HG03575 (cell line): ENCODE data around the gene MICAL3.
"Not testable (repeated sequence)": the region's sequence is repeated elsewhere in the genome, so short reads cannot be mapped to it uniquely, and the experiment has no call there.

ENCODE experiments used
- ATAC-seq: cut with Tn5 transposase; IDR thresholded peaks from one replicate; pipeline ENCODE4 v1.9.1; 2021; ENCODE audit not compliant: unreplicated experiment, insufficient number of reproducible peaks, low FRiP score; ENCODE audit errors: extremely low read depth

MICAL3 gene

DNA sequence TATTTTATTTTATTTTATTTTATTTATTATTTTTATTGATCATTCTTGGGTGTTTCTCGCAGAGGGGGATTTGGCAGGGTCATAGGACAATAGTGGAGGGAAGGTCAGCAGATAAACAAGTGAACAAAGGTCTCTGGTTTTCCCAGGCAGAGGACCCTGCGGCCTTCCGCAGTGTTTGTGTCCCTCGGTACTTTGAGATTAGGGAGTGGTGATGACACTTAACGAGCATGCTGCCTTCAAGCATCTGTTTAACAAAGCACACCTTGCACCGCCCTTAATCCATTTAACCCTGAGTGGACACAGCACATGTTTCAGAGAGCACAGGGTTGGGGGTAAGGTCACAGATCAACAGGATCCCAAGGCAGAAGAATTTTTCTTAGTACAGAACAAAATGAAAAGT lies 16.5 kb upstream of the MICAL3 start:
- not testable (repeated sequence) for ATAC-seq

DNA sequence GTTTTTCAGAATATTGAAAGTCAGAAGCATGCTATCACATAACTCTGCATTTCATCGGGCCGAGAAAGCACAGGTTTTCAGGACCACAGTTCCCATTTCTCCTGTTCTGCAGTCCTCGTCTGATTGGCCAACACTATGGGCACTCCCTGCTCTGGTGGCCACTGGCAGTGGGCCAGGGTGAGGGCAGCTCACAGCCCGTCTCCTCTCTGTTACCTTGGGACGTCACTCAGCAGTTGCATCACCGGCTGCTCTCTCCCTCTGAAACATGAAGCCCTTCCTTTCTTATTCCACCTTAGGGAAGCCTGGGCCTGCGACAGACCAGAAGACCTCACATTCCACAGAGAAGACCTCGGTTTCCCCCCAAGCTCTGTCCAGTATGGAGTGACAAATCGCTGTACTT lies 11.4 kb upstream of the MICAL3 start:
- ATAC-seq, result no peak

DNA sequence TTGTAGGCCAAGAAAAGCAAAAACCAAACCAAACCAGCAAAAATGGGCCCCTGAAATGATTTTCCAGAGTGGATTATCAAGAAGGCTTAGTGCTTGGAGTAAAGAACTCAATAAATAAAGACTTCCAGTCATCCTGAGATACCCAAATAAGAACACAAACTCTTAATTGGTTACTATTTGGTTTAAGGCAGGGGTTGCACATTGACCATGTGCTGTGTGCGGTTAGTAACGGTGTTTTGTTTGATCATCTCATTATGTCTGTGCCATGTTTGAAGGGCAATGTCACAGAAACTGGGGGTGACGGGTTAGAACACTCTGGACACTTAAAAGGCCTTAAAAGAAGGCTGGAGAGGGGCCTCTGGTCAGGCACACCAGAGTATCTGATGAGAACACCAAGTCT lies 9.7 kb upstream of the MICAL3 start:
- ATAC-seq, result no peak

DNA sequence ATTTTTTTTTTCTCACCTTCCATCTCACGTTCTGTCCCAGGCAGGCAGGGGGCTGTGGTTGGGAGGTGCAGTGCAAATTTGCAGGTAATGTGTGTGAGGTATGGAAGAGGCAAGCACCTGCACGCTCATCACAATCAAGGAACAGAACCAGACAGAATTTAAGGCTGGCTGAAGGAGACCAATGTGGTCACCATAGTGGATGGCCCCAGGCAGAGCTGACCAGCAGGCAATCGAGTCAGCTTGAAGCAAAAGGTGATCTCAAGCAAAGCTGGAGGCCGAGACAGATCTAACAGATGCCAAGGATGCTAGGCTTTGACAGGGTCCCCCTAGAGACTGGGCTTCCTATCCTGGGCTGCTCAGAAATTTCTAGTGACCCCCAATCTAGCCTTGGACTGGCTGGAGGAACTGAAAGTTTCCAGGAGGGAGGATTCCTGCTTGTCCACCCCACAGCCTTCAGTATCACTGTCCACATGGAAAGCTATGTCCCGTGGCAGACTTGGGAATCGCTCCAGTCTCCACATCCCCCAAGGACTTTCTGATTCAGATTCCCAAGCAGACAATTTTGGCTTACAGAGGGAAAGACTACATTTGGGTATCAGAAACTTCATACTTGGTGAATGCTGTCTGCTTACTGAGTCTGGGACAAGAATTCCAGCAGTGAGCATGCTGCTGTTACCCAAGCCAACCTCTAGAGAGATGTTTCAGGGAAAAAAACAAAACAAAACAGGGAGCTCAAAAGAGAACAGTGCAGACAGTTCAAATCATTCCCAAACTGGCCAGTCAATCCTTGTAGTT lies 9.0 kb upstream of the MICAL3 start:
- ATAC-seq, result no peak

DNA sequence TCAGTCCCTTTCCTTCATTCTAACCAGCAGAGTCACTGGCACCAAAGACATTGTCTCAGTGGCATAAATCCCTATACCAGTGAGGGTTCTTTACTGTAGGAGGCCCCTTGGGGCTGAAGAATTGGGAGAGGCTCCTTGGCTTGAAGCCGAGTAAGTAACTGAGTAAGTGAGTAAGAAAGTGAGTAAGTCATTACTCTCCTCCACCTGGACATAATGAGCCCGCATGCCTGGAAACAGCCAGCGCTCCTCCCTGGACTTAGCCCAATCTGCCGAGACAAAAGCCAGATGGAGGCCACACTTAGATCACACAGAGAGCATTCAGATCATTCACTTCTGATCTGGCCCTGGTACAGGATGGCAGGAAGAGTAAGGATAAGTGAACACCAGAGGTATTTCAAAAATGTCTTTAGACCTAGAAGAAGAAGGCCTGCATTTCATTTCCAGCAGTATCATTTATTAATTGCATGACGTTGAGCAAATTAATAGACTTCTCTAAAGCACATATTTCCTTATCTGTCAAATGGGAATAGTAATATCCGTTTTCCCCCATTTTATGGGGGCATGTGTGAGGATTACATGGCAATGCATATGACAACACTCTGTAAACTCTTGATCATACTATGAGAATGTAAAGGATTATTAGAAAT lies 8.2 kb upstream of the MICAL3 start:
- no peak for ATAC-seq

DNA sequence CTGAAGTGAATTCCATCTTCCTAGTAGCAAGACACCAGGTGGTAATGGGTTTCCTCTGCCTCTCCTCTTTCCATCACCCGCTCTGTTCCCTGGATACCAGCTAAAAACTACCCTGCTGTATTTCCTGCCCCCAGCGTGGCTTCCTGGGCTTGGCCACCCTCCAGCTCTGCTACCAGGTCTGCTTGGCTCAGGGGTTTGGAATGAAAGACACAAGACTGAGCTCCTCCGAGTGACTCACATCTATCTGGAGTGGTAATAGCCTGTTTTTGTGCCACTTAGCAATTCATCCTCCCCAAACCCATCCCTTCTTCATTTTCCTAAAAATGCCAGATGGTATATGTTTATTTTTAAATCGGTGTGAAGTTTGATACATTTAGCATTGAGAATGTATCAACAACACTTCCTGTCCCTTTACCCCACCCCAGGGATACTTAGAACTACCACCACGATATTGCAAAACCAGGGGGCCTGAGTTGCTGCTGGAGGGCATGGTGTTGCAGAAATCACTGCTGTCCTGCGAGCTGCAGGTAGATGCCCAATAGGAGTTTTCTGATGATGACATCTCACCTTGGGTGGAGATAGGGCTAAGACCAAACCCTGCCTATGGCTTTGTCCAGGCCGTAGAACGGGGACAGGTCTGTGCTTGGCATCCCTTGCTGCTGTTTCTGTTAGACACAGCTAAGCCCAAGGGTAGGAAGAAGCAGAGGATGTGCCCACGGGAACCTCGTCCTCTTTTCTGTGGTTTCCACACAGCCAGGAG lies 7.5 kb upstream of the MICAL3 start:
- no peak for ATAC-seq

DNA sequence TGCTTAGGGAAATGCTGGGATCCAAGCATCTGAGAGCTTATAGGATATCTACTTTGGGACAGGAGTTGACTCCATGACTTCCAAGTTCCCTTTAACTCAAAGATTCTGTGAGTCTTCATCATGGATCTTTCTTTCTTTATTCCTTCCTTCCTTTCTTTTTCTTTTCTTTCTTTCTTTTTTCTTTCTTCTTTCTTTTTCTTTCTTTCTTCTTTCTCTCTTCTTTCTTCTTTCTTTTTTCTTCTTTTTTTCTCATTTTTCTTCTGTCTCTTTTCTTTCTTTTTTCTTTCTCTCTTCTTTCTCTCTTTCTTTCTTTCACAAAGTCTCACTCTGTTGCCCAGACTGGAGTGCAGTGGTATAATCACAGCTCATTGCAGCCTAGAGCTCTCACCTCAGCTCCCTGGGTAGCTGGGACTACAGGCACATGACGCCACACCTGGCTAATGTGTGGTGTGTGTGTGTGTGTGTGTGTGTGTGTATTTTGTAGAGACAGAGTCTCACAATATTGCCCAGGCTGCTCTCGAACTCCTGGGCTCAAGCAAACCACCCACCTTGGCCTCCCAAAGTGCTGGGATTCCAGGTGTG lies 5.4 kb upstream of the MICAL3 start:
- no peak for ATAC-seq

DNA sequence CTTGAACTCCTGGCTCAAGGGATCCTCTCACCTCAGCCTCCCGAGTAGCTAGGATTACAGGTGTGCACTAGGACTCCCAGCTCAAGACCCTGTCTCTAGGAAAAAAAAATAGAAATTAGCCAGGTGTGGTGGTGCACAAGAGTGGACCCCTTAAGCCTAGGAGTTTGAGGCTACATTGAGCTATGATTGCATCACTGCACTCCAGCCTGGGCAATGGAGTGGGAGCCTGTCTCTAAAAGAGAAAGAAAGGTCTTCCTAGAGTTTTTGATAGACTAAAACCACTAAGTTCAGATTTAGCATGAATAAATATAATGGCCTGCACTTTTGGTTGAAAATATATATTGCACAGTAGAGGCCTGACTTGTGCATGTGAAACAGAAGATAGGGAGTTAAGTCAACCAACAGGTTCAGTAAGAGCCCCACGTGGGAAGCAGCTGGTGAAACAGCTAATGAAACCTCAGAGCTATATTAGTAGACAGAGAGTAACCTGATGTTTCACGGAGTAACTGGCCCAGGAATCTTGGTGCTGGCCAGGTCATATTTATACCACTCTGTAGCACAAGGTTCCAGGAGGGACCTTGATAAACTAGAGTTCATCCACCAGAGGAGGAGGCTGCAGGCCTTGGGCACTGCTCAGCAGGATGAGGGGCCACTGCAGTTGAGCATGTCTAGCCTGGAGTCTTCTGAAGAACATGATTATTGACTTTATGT lies 4.6 kb upstream of the MICAL3 start:
- ATAC-seq, result no peak

DNA sequence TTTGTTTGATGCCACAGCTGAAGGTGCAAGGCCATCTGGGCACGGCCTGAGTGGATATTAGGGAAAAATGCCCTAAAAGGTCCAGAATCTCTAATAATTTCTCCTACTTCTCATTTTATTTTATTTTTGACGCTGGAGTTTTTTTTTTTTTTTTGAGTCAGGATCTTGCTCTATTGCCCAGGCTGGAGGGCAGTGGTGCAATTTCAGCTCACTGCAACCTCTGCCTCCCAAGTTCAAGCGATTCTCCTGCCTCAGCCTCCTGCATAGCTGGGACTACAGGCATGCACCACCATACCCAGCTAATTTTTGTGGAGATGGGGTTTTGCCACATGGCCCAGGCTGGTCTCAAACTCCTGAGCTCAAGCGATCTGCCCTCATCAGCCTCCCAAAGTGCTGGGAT lies 1.5 kb upstream of the MICAL3 start:
- not testable (repeated sequence) for ATAC-seq

DNA sequence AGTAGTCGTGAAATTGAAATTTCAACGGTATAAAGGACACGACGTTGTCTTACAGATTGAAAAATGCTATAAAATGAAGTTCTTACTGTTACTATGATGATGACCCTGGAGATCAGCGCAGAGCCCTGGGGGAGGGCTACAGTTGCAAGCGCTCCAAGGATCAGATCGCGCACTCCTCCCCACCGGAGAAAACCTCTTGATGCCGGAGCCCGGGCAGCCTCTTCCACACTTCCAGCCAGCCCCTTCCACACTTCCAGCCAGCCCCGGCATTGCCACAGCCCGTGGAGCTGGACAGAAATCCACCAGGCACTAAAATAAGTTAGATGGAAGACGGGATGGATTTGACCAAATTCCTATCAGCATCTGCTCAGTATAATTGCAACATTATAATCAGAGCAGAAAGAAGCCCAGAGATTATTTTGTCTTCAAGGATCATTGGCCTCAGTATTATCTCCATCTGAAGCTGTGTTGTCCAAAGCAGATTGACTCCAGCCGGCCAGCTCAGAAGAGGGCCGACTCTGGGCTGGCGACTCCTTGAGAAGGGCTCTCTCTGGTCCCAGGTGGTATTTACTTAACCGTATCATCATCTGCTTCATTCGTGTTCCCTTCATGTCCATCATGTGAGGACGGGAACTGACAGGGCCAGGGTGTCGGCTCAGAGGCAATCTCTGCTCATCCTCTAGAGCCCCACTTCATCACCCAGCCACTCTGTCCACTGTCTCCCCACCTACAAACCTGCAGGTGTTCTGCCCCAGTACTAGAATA lies 777 bp upstream of the MICAL3 start:
- ATAC-seq, result no peak

DNA sequence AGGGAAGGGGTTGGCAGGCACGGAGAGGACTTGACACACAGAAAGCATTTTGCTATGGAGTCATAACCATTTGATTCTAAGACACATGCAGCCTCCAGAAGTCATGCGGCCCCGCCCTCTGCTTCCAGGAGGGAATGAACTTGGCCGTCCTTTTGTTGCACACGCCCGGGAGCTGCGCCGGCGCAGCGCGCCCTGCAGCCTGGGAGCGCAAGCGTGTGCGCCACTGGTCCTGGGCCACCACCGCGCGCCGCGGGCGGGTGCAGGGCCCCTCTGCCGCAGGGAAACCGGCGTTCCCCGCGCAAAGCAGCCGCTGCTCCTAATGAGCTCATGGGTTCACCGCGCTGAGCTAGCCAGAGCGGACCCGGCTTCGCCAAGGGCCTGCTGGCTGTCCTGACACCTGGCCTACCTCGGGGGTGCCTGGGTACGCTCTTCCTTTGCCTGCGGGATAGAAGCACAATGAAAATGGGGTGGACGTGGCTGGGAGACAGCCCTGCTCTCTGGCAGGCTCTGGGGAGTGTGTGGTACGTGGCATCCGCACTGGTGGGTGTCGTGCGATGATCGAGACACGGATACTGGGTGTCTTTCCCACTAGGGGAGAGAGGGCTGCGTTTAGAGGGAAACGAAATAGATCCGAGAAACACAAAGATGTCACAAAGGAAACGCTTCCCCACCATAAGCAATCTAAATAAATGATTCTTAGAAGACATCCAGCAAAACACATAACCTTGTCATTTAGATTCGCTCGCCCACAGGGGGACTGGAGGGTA lies 669 bp downstream of the MICAL3 start:
- ATAC-seq, result no peak

DNA sequence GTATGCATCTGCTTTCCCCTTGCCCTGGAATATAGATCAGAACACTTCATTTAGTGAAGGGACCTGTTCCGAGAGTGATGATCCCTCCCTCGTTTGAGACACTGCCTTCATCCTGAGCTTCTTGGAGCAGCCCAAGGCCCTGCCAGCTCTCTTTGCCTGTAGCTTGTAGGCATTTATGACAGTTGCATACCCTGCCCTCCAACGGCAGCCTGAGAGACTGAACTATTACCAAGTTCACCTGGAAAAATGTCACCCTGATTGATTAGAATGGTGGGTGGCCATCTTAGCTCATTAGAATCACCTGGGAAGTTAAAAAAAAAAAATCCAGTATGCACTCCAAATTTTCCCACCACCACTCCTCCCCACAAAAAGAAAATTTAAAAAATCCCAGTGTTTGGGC lies 1.5 kb downstream of the MICAL3 start:
- ATAC-seq, result no peak

DNA sequence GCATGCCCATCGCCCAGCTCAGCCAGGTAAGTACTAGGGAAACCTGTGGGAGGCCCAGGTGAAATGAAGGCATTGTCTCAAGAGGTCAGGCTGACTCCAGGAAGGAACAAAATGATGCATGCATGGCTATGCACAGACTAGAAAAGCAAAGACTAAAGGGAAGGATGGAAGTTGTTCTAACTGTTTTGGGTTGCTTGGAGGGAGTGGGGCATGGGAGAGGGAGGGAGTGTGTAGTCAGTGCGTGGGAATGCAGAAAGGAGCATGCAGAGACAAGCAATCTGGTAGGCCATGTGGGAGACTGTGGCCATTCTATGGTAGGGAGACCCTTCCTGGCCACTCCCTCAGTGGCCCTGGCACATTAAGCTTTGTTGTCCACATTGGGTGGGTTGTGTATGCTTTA lies 2.9 kb downstream of the MICAL3 start:
- no peak for ATAC-seq

DNA sequence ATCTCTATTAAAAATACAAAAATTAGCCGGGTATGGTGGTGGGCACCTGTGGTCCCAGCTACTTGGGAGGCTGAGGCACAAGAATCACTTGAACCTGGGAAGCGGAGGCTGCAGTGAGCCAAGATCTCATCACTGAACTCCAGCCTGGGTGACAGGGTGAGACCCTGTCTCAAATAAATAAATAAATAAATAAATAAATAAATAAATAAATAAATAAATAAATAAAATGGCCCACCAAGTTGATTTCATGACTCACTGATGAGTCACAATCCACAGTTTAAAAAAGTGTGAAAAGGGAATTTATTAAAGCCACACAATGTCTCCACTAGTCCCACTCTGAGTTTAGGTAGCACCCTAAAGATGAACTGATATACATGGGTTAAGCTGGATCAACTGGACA lies 3.6 kb downstream of the MICAL3 start:
- ATAC-seq, result not testable (repeated sequence)

DNA sequence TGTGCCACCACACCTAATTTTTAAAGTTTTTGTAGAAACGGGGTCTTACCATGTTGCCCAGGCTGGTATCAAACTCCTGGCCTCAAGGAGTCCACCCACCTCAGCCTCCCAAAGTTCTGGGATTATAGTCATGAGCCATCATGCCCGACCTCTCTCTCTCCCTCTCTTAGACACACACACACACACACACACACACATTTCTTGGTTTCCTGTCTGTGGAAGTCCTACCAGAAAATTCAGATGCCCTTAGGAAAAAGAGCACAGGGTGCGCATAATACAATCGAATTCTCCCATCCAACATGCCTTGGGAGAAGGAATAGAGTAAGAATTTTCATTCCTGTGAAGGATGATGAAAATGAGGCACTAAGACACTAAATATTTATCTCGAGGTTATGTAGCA lies 10.4 kb downstream of the MICAL3 start:
- ATAC-seq, result no peak

DNA sequence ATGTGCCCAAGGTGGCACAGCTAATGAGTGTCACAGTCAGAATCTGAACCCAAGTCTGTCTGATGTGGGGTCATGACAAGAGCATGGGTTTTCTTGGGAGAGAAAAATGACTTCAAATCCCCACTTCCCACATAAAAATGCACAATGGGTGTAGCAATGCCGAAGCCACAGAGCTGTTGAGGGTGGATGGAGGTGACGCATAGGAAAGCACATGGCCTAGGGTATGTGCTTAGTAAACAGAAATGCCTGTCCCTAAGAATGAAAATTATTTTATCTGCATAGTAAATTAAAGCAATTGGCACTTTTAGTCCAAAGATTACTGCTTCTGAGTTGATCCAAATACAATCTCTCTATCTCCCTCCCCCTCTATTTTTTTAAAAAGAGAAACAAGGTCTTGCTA lies 10.9 kb downstream of the MICAL3 start:
- ATAC-seq, result no peak

DNA sequence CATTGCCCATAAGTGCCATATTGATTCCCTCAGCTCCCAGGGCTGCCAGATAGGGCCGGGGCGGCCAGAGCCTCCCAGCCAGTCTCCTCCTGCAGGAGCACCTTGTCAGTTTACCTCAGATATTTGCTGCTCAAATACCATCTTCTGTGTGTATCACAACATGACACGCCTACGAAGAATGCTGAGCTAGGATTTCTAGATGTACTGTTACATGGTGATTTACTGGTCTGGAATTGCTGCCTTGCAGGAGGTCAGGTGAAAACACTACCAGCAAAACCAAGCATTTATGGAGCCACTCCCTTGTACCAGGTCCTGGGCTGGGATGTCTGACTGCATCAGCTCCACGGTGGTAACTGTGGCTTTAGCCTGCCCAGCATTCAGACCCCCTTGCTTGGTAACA lies 11.8 kb downstream of the MICAL3 start:
- no peak for ATAC-seq

DNA sequence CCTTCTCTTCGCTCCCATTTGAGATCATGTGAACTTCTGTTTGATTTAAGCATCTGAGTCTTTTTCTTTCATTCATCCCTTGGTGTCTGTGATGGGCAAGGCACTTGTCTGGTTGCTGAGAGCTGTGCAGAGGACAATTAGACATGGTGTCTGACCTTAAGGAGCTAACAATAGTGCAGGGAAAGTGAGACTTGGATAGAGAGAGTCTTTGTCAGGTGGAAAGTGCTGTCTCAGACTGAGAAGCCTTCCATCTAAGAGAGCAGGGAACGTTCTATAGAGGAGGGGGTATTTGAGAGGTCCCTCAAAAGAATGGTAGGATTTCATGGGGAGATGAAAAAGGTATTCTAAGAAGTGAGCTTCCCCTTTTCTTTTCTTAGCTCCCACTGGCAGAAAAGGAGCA lies 14.1 kb downstream of the MICAL3 start:
- ATAC-seq, result no peak
